ENCODE results near the gene NDOR1. TPM values are rescaled to one million over a fixed set of nuclear protein-coding genes. Genes with fewer than 3 reads are reported as not detected.
"Not testable (repeated sequence)": the region's sequence is repeated elsewhere in the genome, so short reads cannot be mapped to it uniquely, and the experiment has no call there.

Gene NDOR1
- total RNA-seq, 2 experiments from 2014 or later = 50.1 to 50.6 TPM

DNA sequence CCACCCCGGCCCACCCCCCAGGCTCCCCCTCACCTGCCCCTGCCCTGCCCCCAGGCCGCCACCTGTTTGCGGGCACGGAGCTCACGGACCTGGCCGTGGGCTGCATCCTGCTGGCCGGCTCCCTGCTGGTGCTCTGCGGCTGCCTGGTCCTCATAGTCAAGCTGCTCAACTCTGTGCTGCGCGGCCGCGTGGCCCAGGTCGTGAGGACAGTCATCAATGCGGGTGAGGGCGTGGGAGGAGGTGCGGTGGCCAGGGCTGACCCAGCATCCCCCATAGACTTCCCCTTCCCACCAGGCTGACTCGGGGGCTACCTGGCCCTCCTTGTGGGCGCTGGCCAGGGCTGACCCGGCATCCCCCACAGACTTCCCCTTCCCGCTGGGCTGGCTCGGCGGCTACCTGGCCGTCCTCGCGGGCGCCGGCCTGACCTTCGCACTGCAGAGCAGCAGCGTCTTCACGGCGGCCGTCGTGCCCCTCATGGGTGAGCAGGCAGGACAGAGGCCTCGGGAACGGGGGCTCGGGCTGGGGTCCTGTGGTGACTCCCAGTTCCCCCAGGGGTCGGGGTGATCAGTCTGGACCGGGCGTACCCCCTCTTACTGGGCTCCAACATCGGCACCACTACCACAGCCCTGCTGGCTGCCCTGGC lies 28.7 kb downstream of the NDOR1 start:
- Mint-ChIP-seq H3K4me1 (peaks cover 11% of the 10 kb centered on the region), H3K9me3 (ENCODE audit: low read depth) (no peaks in the 10 kb centered on the region), H3K27me3 (no peaks in the 10 kb centered on the region), H3K36me3 (no peaks in the 10 kb centered on the region), H3K27ac (no peak overlapping the region), H3K4me3 (no peak overlapping the region)
- DNase-seq (no peak), ATAC-seq (no peak)
- CTCF ChIA-PET = interaction anchor here (0.9 to 7.1 kb wide), 8 partner anchors 8 to 193 kb away, joined by 3 to 91 read pairs (median 4); partner anchors contain the start of genes ANAPC2, DPP7, NPDC1 and RNF208

DNA sequence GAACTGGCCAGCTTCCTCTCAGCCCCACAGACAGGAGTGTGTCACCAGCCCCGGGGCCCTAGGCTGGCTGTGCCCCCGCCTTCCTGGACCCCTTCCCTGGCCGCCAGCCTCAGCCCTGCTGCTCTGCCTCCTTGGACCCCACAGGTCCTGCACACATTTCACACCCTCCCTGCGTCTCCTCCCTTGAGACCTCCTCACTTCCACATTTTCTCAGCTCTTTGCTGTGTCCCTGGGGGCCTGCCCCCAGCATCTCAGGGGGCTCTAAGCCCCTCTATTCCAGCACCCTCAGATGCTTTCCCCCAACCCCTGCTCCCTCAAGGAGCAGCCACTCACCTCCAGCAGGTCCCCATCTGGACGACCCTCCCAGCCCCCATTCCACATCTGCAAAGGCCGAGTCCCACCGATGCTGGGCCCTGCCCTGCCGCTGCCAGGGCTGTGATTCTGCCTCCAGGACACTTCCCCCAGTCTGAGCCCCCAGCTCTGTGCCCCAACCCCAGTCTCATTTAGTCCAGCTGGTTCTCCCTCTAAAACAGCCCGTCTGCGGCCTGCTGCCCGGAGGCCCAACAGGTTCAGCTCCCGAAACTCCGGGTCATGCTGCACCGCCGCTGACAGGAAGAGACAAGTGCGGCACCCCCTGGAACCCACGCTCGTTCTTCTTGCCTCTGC lies 29.4 kb downstream of the NDOR1 start:
- H3K4me1 Mint-ChIP-seq = peaks cover 12% of the 10 kb centered on the region
- H3K4me3 Mint-ChIP-seq = no peak overlapping the region
- no peak overlapping the region for H3K27ac Mint-ChIP-seq
- no peaks in the 10 kb centered on the region for H3K9me3 Mint-ChIP-seq (ENCODE audit: low read depth)
- no peaks in the 10 kb centered on the region for H3K36me3 Mint-ChIP-seq
- ATAC-seq (no peak), DNase-seq (no peak)
- CTCF ChIA-PET = interaction anchor here (0.9 to 7.1 kb wide), 8 partner anchors 9 to 192 kb away, joined by 3 to 91 read pairs (median 4); partner anchors contain the start of genes ANAPC2, DPP7, NPDC1 and RNF208
- H3K27me3 Mint-ChIP-seq = no peaks in the 10 kb centered on the region

- H3K27ac Mint-ChIP-seq = no peak overlapping the region
- peaks cover 12% of the 10 kb centered on the region for H3K4me1 Mint-ChIP-seq
- no peak for DNase-seq
- H3K36me3 Mint-ChIP-seq = no peaks in the 10 kb centered on the region
- H3K27me3 Mint-ChIP-seq = no peaks in the 10 kb centered on the region
- no peaks in the 10 kb centered on the region for H3K9me3 Mint-ChIP-seq (ENCODE audit: low read depth)
- CTCF ChIA-PET = interaction anchor here (0.9 to 7.1 kb wide), 27 partner anchors 10 to 392 kb away, joined by 3 to 110 read pairs (median 6); partner anchors contain the start of genes ANAPC2, CYSRT1, DPP7 and MAN1B1
- H3K4me3 Mint-ChIP-seq = no peak overlapping the region
- no peak for ATAC-seq
Observed at GRCh38 chr9:137235424-137236237, 30.1 kb downstream of the NDOR1 start.

- CTCF ChIA-PET = interaction anchor here (0.5 to 7.1 kb wide), 55 partner anchors 11 to 448 kb away, joined by 3 to 110 read pairs (median 5); partner anchors contain the start of genes ANAPC2, CYSRT1, DPP7 and GRIN1
- Mint-ChIP-seq H3K4me1 (peaks cover 12% of the 10 kb centered on the region), H3K4me3 (no peak overlapping the region), H3K27me3 (no peaks in the 10 kb centered on the region), H3K9me3 (ENCODE audit: low read depth) (no peaks in the 10 kb centered on the region), H3K27ac (no peak overlapping the region), H3K36me3 (peaks cover 4% of the 10 kb centered on the region)
- peak; percentile 93 for DNase-seq
- peak; percentile 32 for ATAC-seq
Observed at GRCh38 chr9:137236238-137236935, 30.9 kb downstream of the NDOR1 start.

- CTCF ChIA-PET = interaction anchor here (0.6 to 7.1 kb wide), 52 partner anchors 10 to 449 kb away, joined by 3 to 110 read pairs (median 5); partner anchors contain the start of genes ANAPC2, CYSRT1, DPP7 and GRIN1
- DNase-seq = peak; percentile 49
- Mint-ChIP-seq H3K4me3 (no peak overlapping the region), H3K4me1 (peaks cover 12% of the 10 kb centered on the region), H3K27ac (no peak overlapping the region), H3K36me3 (peaks cover 5% of the 10 kb centered on the region), H3K9me3 (ENCODE audit: low read depth) (no peaks in the 10 kb centered on the region), H3K27me3 (no peaks in the 10 kb centered on the region)
- no peak for ATAC-seq
Observed at GRCh38 chr9:137236936-137237421, 31.5 kb downstream of the NDOR1 start.

DNA sequence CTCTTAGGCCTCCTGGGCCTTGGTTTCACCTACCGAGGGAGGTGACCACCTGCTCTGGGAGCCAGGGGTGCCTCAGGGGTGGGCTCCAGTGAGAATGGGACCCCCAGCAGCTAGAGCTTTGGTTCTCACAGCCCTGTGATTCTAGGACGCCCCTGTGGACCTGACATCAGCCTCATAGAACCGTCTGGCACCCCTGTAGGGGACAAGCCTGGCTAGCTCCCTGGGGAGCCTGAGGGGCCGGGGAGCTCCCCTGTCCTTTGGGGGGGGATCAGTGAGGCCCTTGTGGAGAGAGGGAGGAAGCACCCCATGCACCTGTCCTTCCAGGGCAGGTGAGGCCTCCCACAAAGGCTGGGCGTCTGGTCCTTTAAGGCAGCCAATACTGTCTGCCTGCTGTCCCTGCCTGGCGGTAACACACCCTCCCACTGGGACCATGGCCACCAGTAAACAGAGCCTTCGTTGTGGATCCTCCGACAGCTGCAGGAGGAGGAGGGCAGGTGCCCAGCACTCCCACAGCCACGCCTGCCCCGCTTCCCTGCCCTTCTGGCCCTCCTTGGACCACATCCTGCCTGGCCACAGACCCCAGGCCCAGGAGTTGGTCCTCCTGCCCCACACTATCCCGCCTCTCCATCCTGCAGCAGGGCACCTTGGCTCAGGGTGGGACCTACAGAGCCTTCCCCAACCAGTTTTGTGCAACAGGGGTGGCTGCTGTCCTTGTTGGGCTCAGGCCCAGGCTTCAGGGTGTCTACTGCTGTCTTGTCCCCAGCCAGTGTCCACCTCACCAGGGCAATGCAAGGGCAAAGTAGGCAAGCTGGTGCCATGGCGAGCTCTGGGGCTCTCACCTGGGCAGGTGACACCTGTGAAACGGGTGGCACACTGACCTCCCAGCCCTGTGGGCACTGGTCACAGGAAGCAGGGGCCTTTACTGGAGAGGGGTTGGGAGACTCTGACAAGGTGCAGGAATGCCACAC lies 32.5 kb downstream of the NDOR1 start:
- CTCF ChIA-PET = interaction anchor here (0.6 to 7.1 kb wide), 17 partner anchors 9 to 447 kb away, joined by 3 to 110 read pairs (median 6); partner anchors contain the start of genes ANAPC2, CYSRT1, DPP7 and NELFB
- H3K9me3 Mint-ChIP-seq (ENCODE audit: low read depth) = no peaks in the 10 kb centered on the region

GRCh38 chr9:137239541-137240200 lies 34.2 kb downstream of the NDOR1 start:
- H3K4me1 Mint-ChIP-seq = peaks cover 31% of the 10 kb centered on the region
- H3K9me3 Mint-ChIP-seq (ENCODE audit: low read depth); H3K27me3 Mint-ChIP-seq; ATAC-seq; DNase-seq: not testable (repeated sequence)
- H3K36me3 Mint-ChIP-seq = peaks cover 21% of the 10 kb centered on the region
- H3K27ac Mint-ChIP-seq = peak overlapping the region; percentile 69
- peak overlapping the region; percentile 74 for H3K4me3 Mint-ChIP-seq
- CTCF ChIA-PET = interaction anchor here (0.6 to 7.1 kb wide), 20 partner anchors 10 to 440 kb away, joined by 3 to 110 read pairs (median 6); partner anchors contain the start of genes ANAPC2, CYSRT1, DPP7 and MAN1B1

More for the DNA sequence above, 32.5 kb downstream of the NDOR1 start:
- DNase-seq (no peak), ATAC-seq (no peak)
- Mint-ChIP-seq H3K4me3 (no peak overlapping the region), H3K27ac (no peak overlapping the region), H3K36me3 (peaks cover 15% of the 10 kb centered on the region), H3K27me3 (no peaks in the 10 kb centered on the region), H3K4me1 (peaks cover 21% of the 10 kb centered on the region)

DNA sequence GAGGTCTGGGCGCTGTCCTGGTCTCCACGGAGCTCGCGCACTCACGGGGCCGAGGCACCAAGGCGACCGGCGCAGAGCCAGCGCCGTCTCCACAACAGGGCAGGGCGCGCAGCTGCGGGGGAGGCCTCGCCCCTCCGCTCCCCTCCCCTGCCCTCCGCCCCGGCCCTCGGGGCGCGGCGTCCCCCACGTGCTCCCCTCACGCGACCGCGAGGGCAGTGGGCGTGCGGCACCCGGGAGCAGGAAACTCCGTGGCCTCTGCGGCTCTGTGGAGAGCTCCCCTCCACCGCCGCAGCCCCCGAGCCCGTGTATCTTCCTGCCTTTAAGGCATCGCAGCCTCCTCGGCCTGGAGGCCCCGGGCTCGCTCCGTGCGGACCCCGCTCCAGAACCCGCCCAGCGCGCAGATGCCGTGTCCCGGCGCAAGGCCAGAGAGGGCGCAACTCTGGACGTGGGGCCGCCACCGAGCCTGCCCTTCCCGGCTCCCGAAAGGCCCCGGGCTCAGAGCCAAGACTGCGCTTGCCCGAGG lies 34.9 kb downstream of the NDOR1 start:
- peaks cover 31% of the 10 kb centered on the region for H3K4me1 Mint-ChIP-seq
- peak overlapping the region; percentile 74 for H3K4me3 Mint-ChIP-seq
- peak overlapping the region; percentile 70 for H3K27ac Mint-ChIP-seq
- DNase-seq = no peak
- CTCF ChIA-PET = interaction anchor here (0.6 to 7.1 kb wide), 24 partner anchors 10 to 511 kb away, joined by 3 to 110 read pairs (median 5); partner anchors contain the start of genes ANAPC2, CYSRT1, DPP7 and MAN1B1
- no peaks in the 10 kb centered on the region for H3K27me3 Mint-ChIP-seq
- no peaks in the 10 kb centered on the region for H3K9me3 Mint-ChIP-seq (ENCODE audit: low read depth)
- ATAC-seq = peak; percentile 22
- H3K36me3 Mint-ChIP-seq = peaks cover 21% of the 10 kb centered on the region

DNA sequence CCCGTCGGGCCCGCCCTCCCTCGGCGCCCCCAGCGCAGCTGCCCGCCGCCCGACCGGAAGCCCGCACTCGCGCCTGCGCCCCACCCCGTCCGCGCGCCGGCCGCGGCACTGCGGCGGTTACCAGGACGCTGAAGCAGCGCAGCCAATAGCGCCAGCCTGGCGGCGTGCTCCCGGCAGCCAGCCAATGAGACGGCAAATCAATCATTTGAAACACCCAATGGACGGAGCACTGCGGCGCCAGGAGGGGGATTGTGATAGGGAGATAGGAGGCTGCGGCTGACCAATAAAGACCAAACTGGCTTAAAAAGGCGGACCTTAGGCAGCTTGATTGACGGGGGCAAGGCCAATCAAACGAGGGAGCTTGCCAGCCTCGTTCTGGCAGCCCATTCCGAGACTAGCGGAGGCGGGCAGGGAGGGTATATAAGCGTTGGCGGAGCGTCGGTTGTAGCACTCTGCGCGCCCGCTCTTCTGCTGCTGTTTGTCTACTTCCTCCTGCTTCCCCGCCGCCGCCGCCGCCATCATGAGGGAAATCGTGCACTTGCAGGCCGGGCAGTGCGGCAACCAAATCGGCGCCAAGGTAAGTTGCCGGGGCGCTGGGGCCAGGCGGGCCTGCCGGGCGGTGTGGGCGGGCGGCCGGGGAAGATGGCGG lies 35.5 kb downstream of the NDOR1 start, which contains the start of gene TUBB4B:
Gene TUBB4B, plus strand, starts transcription at position 447 of the 649 bp plus-strand sequence. Its CDS starts 74 bp downstream, at position 521.
- peak; percentile 75 for ATAC-seq
- H3K4me3 Mint-ChIP-seq = peak within 1 kb of the TSS; percentile 82
- peak within 1 kb of the TSS; percentile 90 for H3K27ac Mint-ChIP-seq
- no peaks in the 10 kb centered on the region for H3K27me3 Mint-ChIP-seq
- H3K9me3 Mint-ChIP-seq (ENCODE audit: low read depth) = no peaks in the 10 kb centered on the region
- CTCF ChIA-PET = interaction anchor here (0.6 to 7.1 kb wide), 23 partner anchors 11 to 511 kb away, joined by 3 to 110 read pairs (median 5); partner anchors contain the start of genes ANAPC2, CYSRT1, DPP7 and MAN1B1
- H3K36me3 Mint-ChIP-seq = peaks cover 21% of the 10 kb centered on the region
- DNase-seq = peak; percentile 99
- H3K4me1 Mint-ChIP-seq = peaks cover 31% of the 10 kb centered on the region

Data from activated CD8-positive, alpha-beta memory T cell treated with anti-CD3 and anti-CD28 coated beads, Interleukin-2, amount 10 ng/mL, durations not matched to agents 7 days and 5 days (primary cell).